H9 (cell line): Measurements from ENCODE around the gene CCDC33. TPM values are rescaled to one million over a fixed set of nuclear protein-coding genes. Genes with fewer than 3 reads are reported as not detected.

Experiments
- DNase-seq: peaks from one replicate; pipeline ENCODE4 v3.0.0-alpha.2; 2017
- H2AFZ ChIP-seq: one replicate; pipeline ENCODE4 v1.6.1; 2013; ENCODE audit warnings: mild to moderate bottlenecking, low read length, control low read depth, moderate library complexity
- H2AK5ac ChIP-seq: 2 replicates; pipeline ENCODE4 v1.6.1; 2013; ENCODE audit warnings: low read length, control low read depth, mixed read lengths; ENCODE audit not compliant: insufficient read length
- H2BK120ac ChIP-seq: one replicate; pipeline ENCODE4 v1.6.1; 2013; ENCODE audit warnings: low read depth, mild to moderate bottlenecking, low read length, control low read depth, inconsistent platforms; ENCODE audit not compliant: poor library complexity, severe bottlenecking
- H2BK12ac ChIP-seq: 2 replicates; pipeline ENCODE4 v1.6.1; 2013; ENCODE audit warnings: low read length, control low read depth, mixed read lengths, low read depth; ENCODE audit not compliant: insufficient read length
- H2BK15ac ChIP-seq: 2 replicates; pipeline ENCODE4 v1.6.1; 2013; ENCODE audit warnings: low read depth, low read length, control low read depth
- H2BK20ac ChIP-seq: one replicate; pipeline ENCODE4 v1.6.1; 2013; ENCODE audit warnings: low read depth, mild to moderate bottlenecking, low read length, control low read depth, inconsistent platforms; ENCODE audit not compliant: poor library complexity, severe bottlenecking
- H2BK5ac ChIP-seq: 2 replicates; pipeline ENCODE4 v1.6.1; 2013; ENCODE audit warnings: low read length, control low read depth, mixed read lengths; ENCODE audit not compliant: insufficient read length
- H3K14ac ChIP-seq: 2 replicates; pipeline ENCODE4 v1.6.1; 2013; ENCODE audit warnings: low read length, control low read depth; ENCODE audit not compliant: insufficient read depth
- H3K18ac ChIP-seq: 2 replicates; pipeline ENCODE4 v1.6.1; 2013; ENCODE audit warnings: low read depth, mild to moderate bottlenecking, mixed read lengths, low read length, control low read depth; ENCODE audit not compliant: insufficient read length
- H3K23ac ChIP-seq: 2 replicates; pipeline ENCODE4 v1.6.1; 2013; ENCODE audit warnings: low read length, control low read depth, mixed read lengths, low read depth; ENCODE audit not compliant: insufficient read length
- H3K23me2 ChIP-seq: 2 replicates; pipeline ENCODE4 v1.6.1; 2013; ENCODE audit warnings: low read depth, mild to moderate bottlenecking, mixed read lengths, low read length, control low read depth; ENCODE audit not compliant: insufficient read length, poor library complexity, severe bottlenecking
- H3K27ac ChIP-seq: 2 replicates; pipeline ENCODE4 v1.5.1; 2013; ENCODE audit warnings: low read length, control low read depth, mixed read lengths, low read depth; ENCODE audit not compliant: insufficient read length
- H3K27me3 ChIP-seq: 2 replicates; pipeline ENCODE4 v1.6.1; 2013; ENCODE audit warnings: low read length, control low read depth, inconsistent platforms; ENCODE audit not compliant: insufficient read depth
- H3K4ac ChIP-seq: 2 replicates; pipeline ENCODE4 v1.6.1; 2013; ENCODE audit warnings: low read depth, mild to moderate bottlenecking, control low read depth, inconsistent platforms, low read length, moderate library complexity
- H3K4me1 ChIP-seq: 2 replicates; pipeline ENCODE4 v1.6.1; 2013; ENCODE audit warnings: low read length, control low read depth, inconsistent platforms; ENCODE audit not compliant: insufficient read depth
- H3K4me2 ChIP-seq: 2 replicates; pipeline ENCODE4 v1.6.1; 2013; ENCODE audit warnings: low read length, control low read depth, mixed read lengths; ENCODE audit not compliant: insufficient read length, insufficient read depth
- H3K56ac ChIP-seq: 2 replicates; pipeline ENCODE4 v1.6.1; 2013; ENCODE audit warnings: low read depth, mild to moderate bottlenecking, mixed read lengths, low read length, control low read depth; ENCODE audit not compliant: insufficient read length
- H3K79me1 ChIP-seq: 2 replicates; pipeline ENCODE4 v1.6.1; 2013; ENCODE audit warnings: low read depth, mild to moderate bottlenecking, moderate library complexity, low read length, control low read depth, inconsistent platforms; ENCODE audit not compliant: insufficient read depth, poor library complexity, severe bottlenecking
- H3K79me2 ChIP-seq: 2 replicates; pipeline ENCODE4 v1.6.1; 2013; ENCODE audit warnings: low read length, control low read depth, inconsistent platforms; ENCODE audit not compliant: insufficient read depth
- H3K9ac ChIP-seq: 2 replicates; pipeline ENCODE4 v1.6.1; 2013; ENCODE audit warnings: low read length, control low read depth, mixed read lengths; ENCODE audit not compliant: insufficient read length; ENCODE audit errors: extremely low read depth
- H3K9me3 ChIP-seq: one replicate; pipeline ENCODE4 v1.6.1; 2013; ENCODE audit warnings: low read depth, low read length, inconsistent platforms; ENCODE audit not compliant: control insufficient read depth
- H3T11ph ChIP-seq: one replicate; pipeline ENCODE4 v1.6.1; 2013; ENCODE audit warnings: mild to moderate bottlenecking, low read length, control low read depth, inconsistent platforms
- H4K20me1 ChIP-seq: one replicate; pipeline ENCODE4 v1.6.1; 2013; ENCODE audit not compliant: control insufficient read depth, insufficient read length, insufficient read depth
- H4K5ac ChIP-seq: 2 replicates; pipeline ENCODE4 v1.6.1; 2013; ENCODE audit warnings: low read depth, mild to moderate bottlenecking, mixed read lengths, low read length, control low read depth; ENCODE audit not compliant: insufficient read length
- H4K8ac ChIP-seq: replicated peaks from 2 replicates; pipeline ENCODE4 v1.6.1; 2013; ENCODE audit warnings: low read length, control low read depth, mixed read lengths, low read depth; ENCODE audit not compliant: insufficient read length
- H4K91ac ChIP-seq: 2 replicates; pipeline ENCODE4 v1.6.1; 2013; ENCODE audit warnings: low read depth, mild to moderate bottlenecking, moderate library complexity, mixed read lengths, low read length, control low read depth; ENCODE audit not compliant: insufficient read length
- H3K27ac Mint-ChIP-seq, 3 experiments: 2 replicates in 2 of 3; 3 replicates in 1 of 3; pipeline ENCODE4 v1.8.0; 2020 to 2021; ENCODE audit warnings: mixed read lengths in 3 of 3, mild to moderate bottlenecking in 1 of 3, moderate library complexity in 1 of 3
- H3K27me3 Mint-ChIP-seq: 2 replicates; pipeline ENCODE4 v1.8.0; 2021; ENCODE audit warnings: low read depth, mild to moderate bottlenecking, moderate library complexity, mixed read lengths
- H3K36me3 Mint-ChIP-seq, 3 experiments: 2 replicates in 2 of 3; 3 replicates in 1 of 3; pipeline ENCODE4 v1.8.0; 2020 to 2021; ENCODE audit warnings: low read depth in 3 of 3, mixed read lengths in 3 of 3; ENCODE audit not compliant: insufficient read depth in 1 of 3
- H3K4me1 Mint-ChIP-seq, 2 experiments: 2 replicates each; pipeline ENCODE4 v1.8.0; 2020; ENCODE audit warnings: mixed read lengths in 2 of 2
- H3K4me3 Mint-ChIP-seq, 2 experiments: 2 replicates in 1 of 2; 3 replicates in 1 of 2; pipeline ENCODE4 v1.8.0; 2020 to 2021; ENCODE audit warnings: mild to moderate bottlenecking in 2 of 2, mixed read lengths in 2 of 2, moderate library complexity in 1 of 2
- H3K9me3 Mint-ChIP-seq, 2 experiments: 2 replicates in 1 of 2; 3 replicates in 1 of 2; pipeline ENCODE4 v1.8.0; 2020; ENCODE audit warnings: mild to moderate bottlenecking in 2 of 2, mixed read lengths in 2 of 2, moderate library complexity in 1 of 2
- WGBS: extraction: QIAGEN DNeasy Blood & Tissue Kit; methylation state at CpG from one replicate; pipeline ENCODE4 v1.1.7; 2013; ENCODE audit warnings: missing lambda C conversion rate, low lambda C conversion rate, mixed read lengths; ENCODE audit not compliant: insufficient read length; ENCODE audit errors: extremely low coverage; 5-methylcytosine and 5-hydroxymethylcytosine counted together
- total RNA-seq: library from RNA; stranded (reverse); gene quantifications from 2 replicates; pipeline ENCODE4 v1.2.1, GENCODE V29; 2021
- TF ChIP-seq, protein P1 (sequence below): fragments of 200-600 bp; sonication (generic); conservative IDR thresholded peaks from 3 replicates; pipeline ENCODE4 v1.8.0; 2021; ENCODE audit warnings: antibody characterized with exemption, mild to moderate bottlenecking

The CCDC33 gene
- total RNA-seq, 1 experiment from 2014 or later: 4.6 TPM

DNA sequence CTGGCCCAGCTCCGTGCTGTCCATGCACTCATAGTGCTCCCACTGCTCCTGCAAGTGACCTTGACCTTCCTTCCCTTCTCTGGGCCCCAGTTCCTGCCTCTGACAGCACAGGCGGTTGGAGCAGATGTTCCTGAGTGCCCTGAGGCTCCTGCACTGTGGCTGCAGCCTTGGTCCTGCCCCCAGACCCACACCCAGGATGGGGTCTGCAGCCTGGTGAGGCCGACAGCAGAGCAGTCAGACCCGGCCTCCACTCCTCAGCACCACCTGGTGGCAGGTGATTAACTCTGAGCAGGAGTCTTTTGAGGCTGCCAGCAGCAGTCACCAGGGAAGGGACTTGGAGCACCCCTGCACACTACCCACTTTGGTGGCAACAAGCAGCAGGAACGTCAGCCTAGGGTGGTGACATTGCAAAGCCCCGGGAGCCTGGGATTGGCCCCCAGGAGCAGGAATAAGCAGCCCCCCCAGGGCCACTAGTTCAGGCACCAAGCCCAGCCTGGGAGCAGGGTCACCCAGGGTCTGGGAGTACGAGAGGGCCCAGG is 66.8 kb downstream of the CCDC33 start:
- peak overlapping the region in 1 of 2 experiments; percentile 68; a peak in 3 of 5 replicates for H3K4me3 Mint-ChIP-seq
- no peak overlapping the region for H3K4me2 ChIP-seq

More for the DNA sequence above, 66.8 kb downstream of the CCDC33 start:
- Histone ChIP-seq H3K18ac (no peak overlapping the region), H4K8ac (no peak overlapping the region), H2BK20ac (no peak overlapping the region), H2BK5ac (no peak overlapping the region), H2AK5ac (no peak overlapping the region), H3K27me3 (peaks cover 3% of the 10 kb centered on the region; the same call in 1 of the 2 replicates), H3K14ac (no peak overlapping the region; the same call in 1 of the 2 replicates), H2AFZ (no peak overlapping the region), H3K4ac (no peak overlapping the region), H3K23ac (no peak overlapping the region), H3K9ac (no peak overlapping the region), H2BK120ac (no peak overlapping the region), H3K56ac (no peak overlapping the region), H2BK12ac (no peak overlapping the region), H3K79me1 (no peaks in the 10 kb centered on the region), H3K23me2 (peaks cover 4% of the 10 kb centered on the region), H3K4me1 (peaks cover 3% of the 10 kb centered on the region; the same call in 1 of the 2 replicates), H4K5ac (no peak overlapping the region), H3K27ac (no peak overlapping the region), H3K9me3 (no peaks in the 10 kb centered on the region), H3T11ph (no peak overlapping the region), H2BK15ac (no peak overlapping the region), H4K91ac (no peak overlapping the region), H3K79me2 (no peaks in the 10 kb centered on the region), H4K20me1 (no peaks in the 10 kb centered on the region)
- no peaks in the 10 kb centered on the region; a peak in 1 of 5 replicates for H3K9me3 Mint-ChIP-seq
- no peak overlapping the region; a peak in 1 of 7 replicates for H3K27ac Mint-ChIP-seq
- peak; percentile 85 for DNase-seq
- H3K36me3 Mint-ChIP-seq: no peaks in the 10 kb centered on the region
- WGBS: no CpG with 5 or more reads among the region's 7 CpGs
- TF ChIP-seq, protein P1, sequence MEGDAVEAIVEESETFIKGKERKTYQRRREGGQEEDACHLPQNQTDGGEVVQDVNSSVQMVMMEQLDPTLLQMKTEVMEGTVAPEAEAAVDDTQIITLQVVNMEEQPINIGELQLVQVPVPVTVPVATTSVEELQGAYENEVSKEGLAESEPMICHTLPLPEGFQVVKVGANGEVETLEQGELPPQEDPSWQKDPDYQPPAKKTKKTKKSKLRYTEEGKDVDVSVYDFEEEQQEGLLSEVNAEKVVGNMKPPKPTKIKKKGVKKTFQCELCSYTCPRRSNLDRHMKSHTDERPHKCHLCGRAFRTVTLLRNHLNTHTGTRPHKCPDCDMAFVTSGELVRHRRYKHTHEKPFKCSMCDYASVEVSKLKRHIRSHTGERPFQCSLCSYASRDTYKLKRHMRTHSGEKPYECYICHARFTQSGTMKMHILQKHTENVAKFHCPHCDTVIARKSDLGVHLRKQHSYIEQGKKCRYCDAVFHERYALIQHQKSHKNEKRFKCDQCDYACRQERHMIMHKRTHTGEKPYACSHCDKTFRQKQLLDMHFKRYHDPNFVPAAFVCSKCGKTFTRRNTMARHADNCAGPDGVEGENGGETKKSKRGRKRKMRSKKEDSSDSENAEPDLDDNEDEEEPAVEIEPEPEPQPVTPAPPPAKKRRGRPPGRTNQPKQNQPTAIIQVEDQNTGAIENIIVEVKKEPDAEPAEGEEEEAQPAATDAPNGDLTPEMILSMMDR: peak; percentile 85
- peaks cover 86% of the 10 kb centered on the region for H3K27me3 Mint-ChIP-seq
- peaks cover 64 to 79% of the 10 kb centered on the region in 2 experiments for H3K4me1 Mint-ChIP-seq
